ENCODE measurements around the gene ASTL.

Gene ASTL

GRCh38 chr2:96111257-96111640 lies 27.1 kb downstream of the ASTL start:
- DNase-seq: no peak

DNA sequence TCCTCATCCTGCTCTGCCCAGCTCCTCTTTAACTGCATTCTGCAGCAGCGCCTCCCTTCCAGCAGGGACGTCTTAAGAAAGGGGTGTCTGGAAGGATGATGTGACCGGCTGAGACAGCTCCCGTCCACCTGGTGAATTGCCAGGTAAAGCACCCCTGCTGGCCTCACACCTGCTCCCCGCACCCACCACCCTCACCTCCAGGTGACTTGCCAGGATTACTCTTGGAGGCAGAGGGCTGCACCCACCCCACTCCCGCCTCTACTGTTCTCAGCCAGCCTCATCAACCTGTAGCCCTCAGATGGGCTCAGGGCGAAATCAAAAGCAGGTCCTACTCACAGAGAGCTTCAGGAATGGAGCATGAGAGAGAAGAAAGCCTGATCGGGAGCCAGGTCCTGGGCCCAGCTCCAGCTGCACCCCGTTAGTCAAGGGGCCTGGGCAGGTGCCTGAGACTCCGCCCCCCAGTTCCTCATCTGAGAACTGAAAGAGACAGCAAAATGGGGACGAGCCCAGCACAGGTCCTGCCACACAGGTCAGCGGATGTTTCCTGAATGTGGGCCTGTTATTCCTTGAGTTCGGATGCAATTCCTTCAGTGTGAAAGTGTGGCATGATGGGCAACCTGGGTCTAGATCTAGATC lies 27.6 kb downstream of the ASTL start:
- DNase-seq: no peak

- no peak for DNase-seq
These were observed 28.3 kb downstream of the ASTL start for GRCh38 chr2:96109931-96110511.

GRCh38 chr2:96109361-96109680 lies 29.0 kb downstream of the ASTL start:
- DNase-seq: no peak

- no peak for DNase-seq
These were observed 29.6 kb downstream of the ASTL start for GRCh38 chr2:96108541-96109360.

- DNase-seq: no peak
These were observed 30.2 kb downstream of the ASTL start for GRCh38 chr2:96108151-96108540.

- no peak for DNase-seq
These were observed 30.6 kb downstream of the ASTL start for GRCh38 chr2:96107708-96108065.

DNA sequence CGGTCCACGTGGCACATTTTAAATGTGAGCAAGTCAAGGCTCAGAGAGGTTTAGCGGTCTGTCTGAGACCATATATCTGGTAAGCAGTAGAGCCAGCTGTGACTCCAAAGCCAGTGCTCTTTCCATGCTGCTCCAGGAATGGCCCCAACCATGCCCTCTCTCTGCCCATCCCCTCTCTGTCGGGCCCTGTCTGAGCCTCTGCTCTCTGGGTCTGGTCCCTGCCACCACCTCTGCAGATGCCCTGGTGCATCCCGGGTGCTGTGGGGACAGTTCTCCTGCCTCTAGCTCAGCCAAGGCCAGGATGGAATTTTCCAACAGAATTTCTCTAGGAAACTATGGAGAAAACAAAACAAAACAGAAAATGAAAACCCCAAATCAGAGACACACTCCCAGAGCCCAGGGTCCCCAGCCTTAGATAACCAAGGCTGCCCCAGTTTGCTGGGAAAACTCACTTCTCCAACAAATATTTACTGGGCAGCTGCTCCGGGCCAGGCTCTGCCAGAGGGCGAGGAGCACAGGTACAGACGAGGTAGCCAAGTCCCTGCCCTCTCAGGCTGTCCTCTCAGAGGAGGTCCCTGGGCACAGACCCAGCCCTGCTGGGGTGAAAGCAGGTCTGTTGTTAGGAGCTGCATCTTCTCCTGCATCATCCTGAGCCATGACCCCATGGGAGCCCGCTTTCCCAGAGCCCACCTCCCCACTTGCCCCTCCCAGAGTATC lies 31.2 kb downstream of the ASTL start:
- no peak for DNase-seq

GRCh38 chr2:96105994-96106715 lies 32.1 kb downstream of the ASTL start:
- no peak for DNase-seq

GRCh38 chr2:96105152-96105915 lies 33.0 kb downstream of the ASTL start:
- DNase-seq: no peak

DNA sequence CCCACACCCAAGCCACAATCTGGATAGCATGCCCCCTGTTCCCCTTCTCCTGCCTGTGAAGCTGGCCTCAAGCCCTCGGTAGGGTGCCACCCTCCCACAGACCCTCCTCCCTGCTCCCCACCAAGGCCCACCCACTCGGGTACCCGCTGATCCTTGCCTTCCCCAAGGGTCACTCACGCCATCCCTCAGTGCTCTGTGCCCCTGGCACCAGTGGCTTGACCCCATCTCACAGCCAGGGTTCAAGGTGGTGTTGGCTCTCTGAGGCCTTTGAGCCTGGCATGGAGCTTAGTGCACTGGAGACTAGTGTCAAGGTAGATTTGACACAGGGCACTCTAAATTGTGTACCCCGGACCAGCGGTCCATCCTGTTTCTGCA lies 33.8 kb downstream of the ASTL start:
- no peak for DNase-seq

DNA sequence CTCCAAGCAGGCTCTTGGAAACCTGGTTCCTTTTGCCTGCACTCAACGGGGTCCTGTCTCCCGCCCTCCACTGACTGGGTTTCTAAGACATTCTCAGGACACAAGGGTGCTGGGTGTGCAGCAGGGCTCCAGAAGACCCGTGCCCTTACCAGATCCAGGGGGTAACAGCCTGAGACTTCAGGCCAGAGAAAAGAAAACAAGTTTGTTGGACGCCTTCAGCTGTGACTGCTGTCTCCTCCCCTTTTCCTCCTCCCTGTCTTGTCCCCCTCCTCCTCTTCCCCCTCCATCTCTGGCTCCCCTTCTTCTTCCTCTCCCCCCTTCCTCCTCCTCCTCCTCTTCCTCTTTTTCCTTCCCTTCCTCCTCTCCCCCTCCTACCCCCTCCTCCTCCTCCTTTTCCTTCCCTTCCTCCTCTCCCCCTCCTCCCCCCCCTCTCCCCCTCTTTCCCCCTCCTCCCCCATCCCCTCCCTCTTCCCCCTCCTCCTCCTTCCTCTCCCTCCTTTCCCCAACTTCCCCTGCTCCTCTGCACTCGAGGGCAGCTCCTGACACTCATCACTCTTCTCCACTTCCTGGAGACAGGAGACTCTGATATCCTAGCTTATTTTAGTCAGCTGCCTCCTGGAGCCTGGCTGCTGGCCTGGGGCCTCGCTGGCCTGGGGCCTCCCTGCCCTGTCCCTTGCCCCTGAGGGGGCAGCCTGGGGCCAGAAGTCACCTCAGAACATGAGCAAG lies 34.4 kb downstream of the ASTL start:
- no peak for DNase-seq

DNA sequence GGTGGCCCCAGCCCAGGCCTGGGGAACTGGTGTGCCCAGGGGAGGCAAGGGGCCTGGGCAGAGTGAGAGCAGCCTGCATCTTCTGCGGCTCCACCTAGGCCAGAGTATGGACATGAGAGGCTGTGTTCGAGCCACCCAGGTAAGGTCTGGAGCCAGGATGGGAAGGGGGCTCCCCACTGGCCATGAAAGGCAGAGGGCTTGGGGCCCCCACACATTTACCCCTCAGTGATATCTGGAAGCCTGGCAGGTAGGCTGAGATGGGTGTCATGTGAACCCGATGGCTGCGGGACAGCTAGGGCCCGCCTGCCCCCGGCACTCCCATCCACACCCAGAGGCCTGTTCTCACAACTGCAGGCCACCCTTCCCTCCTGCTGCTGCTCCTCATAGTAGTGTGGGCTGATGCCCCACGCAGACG lies 35.1 kb downstream of the ASTL start:
- no peak for DNase-seq

DNA sequence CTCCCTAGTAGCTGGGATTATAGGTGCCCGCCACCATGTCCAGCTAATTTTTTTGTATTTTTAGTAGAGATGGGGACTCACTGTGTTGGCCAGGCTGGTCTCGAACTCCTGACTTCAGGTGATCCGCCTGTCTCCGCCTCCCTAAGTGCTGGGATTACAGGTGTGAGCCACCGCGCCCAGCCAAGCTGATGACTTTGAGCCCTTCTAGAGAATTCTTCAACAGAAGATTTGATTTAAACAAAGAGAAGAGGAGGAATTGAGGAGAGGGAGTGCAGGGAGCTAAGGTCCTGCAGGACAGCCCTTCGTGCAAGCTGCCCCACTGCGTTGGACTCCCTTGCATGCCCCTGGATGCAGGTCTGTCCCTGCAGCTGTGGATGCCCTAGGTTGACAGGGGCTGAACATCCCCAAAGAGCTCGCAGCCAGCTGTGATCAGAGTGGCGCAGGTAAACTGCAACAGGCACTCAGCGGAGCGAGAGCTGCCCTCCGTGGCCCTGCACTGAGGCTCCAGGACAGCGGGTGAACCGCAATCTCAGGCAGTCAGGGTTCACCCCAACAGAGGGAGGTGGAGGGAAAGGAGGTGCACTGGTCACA lies 35.6 kb downstream of the ASTL start:
- no peak for DNase-seq

- no peak for DNase-seq
These were observed 37.4 kb downstream of the ASTL start for GRCh38 chr2:96100893-96101304.

DNA sequence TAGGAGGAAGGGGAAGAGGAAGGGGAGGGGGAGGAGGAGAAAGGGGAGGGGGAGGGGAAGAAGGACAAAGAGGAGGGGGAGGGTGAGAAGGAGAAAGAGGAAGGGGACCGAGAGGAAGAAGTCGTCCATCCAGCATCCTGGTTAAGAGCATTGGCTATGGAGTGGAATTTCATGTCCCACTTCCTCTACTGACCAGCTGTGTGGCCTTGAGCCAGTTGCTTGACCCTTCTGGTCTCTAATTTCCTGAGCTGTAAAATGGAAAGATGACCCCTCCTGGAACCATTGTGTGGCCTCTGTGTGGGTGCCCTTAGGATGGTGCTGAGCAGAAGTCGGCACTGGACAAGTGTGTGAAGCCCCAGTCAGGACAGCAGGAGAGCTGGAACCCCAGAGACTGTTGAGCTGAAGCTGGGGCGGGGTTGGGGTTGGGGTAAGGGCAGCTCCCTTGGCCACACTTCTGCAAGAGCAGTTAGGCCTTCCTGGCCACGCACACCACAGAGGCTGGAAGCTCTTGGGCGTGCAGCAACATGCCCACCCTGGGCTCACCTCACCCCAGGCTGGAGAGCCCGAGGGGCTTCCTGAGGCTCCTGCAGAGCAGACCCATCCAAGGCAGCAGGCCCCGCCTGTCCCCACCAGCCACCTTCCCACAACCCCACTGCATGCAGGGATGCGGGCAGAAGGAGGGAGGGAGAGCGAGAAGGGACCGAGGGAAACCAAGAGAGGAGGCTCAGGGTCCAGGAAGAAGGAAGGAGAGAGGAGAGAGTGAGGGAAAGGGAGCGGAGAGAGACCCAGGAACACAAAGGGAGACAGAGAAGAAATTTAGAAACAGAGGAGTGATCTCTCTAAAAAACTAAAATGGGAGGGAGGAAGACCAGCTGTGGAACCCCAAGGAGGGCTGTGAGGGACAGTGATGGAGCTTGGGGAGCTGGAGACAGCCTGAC lies 38.2 kb downstream of the ASTL start:
- DNase-seq: no peak

- DNase-seq: no peak
These were observed 39.3 kb downstream of the ASTL start for GRCh38 chr2:96098900-96099590.

- no peak for DNase-seq
These were observed 40.1 kb downstream of the ASTL start for GRCh38 chr2:96097951-96098823.
